ENCODE results near the gene CLASP1. TPM values are rescaled to one million over a fixed set of nuclear protein-coding genes. Genes with fewer than 3 reads are reported as not detected.

CLASP1 gene
- total RNA-seq, 1 donor from 2014 or later, result 110 TPM

DNA sequence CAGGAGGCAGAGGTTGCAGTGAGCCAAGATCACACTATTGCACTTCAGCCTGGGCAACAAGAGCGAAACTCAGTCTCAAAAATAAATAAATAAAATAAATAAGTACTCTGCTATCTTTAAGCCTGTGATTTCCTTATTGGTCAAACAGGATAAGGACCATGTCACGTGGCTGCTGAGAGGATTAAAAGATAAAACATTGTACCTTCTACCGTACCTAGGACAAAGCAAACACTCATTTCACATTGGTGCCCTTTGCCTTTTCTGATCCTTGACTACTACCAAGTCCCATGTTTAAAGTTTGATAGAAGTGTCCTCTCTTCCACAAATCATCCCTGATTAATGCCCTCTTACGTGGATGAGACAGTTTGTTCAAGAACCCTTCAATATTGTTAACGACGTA lies 244.0 kb downstream of the CLASP1 start:
- peaks cover 14% of the 10 kb centered on the region for H3F3A ChIP-seq (ENCODE audit: low read depth)
- H3K27ac Mint-ChIP-seq, result no peak overlapping the region
- H3K36me3 ChIP-seq, result peaks cover 2% of the 10 kb centered on the region
- H3K4me3 Mint-ChIP-seq, result no peak overlapping the region
- no peaks in the 10 kb centered on the region for H3K79me2 ChIP-seq (ENCODE audit: low read depth)
- no peaks in the 10 kb centered on the region for H3K27me3 Mint-ChIP-seq (ENCODE audit: insufficient read depth, low read depth)
- no peak for DNase-seq (ENCODE audit: low spot score)
- H3K9me3 ChIP-seq (ENCODE audit: low read depth), result no peaks in the 10 kb centered on the region
- no peaks in the 10 kb centered on the region for H3K27me3 ChIP-seq
- H3K36me3 Mint-ChIP-seq, result peaks cover 30% of the 10 kb centered on the region
- H3K4me3 ChIP-seq, result no peak overlapping the region
- H3K4me1 ChIP-seq, result no peaks in the 10 kb centered on the region
- H2AFZ ChIP-seq (replicated peaks), result no peak overlapping the region
- H3K4me1 Mint-ChIP-seq, result no peaks in the 10 kb centered on the region
- H3K27ac ChIP-seq, result no peak overlapping the region
- no peaks in the 10 kb centered on the region for H4K20me1 ChIP-seq (ENCODE audit: low read depth)
- H3K9ac ChIP-seq, result no peak overlapping the region
- no peaks in the 10 kb centered on the region for H3K9me3 Mint-ChIP-seq
- no peak overlapping the region for H3K4me2 ChIP-seq
- TF ChIP-seq CTCF (IDR thresholded peaks at IDR 0.05) (no peak), EZH2 (IDR thresholded peaks at IDR 0.05) (no peak), EZH2phosphoT487 (IDR thresholded peaks at IDR 0.05) (no peak)

DNA sequence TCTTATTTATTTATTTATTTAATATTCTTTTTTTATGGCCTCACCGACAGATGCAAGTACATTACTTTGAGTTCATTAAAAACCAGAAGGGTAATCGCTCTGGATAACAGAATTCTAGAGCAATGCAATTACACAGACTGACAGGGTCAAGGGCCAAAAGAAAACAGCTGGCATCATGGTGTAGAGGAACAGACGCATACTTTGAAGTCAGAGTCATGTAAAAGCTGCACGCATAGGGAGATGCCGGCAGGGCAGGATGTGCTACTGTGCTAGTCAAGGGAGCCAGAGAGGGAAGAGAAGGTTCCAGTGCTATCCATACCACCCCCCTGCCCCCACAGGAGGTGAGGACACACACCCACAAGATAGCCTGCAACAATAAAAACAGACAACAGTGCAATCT lies 249.1 kb downstream of the CLASP1 start:
- no peak overlapping the region for H3K27ac Mint-ChIP-seq
- peaks cover 14% of the 10 kb centered on the region for H3F3A ChIP-seq (ENCODE audit: low read depth)
- H3K4me3 ChIP-seq, result no peak overlapping the region
- no peak overlapping the region for H3K4me2 ChIP-seq
- H3K4me1 ChIP-seq, result no peaks in the 10 kb centered on the region
- H3K27me3 ChIP-seq, result no peaks in the 10 kb centered on the region
- no peaks in the 10 kb centered on the region for H3K4me1 Mint-ChIP-seq
- no peak overlapping the region for H3K9ac ChIP-seq
- H3K36me3 Mint-ChIP-seq, result peaks cover 27% of the 10 kb centered on the region
- H3K27ac ChIP-seq, result no peak overlapping the region
- H3K9me3 ChIP-seq (ENCODE audit: low read depth), result no peaks in the 10 kb centered on the region
- no peak overlapping the region for H3K4me3 Mint-ChIP-seq
- peaks cover 6% of the 10 kb centered on the region for H3K36me3 ChIP-seq
- H3K9me3 Mint-ChIP-seq, result no peaks in the 10 kb centered on the region
- no peak for DNase-seq (ENCODE audit: low spot score)
- H3K27me3 Mint-ChIP-seq (ENCODE audit: insufficient read depth, low read depth), result no peaks in the 10 kb centered on the region
- no peaks in the 10 kb centered on the region for H4K20me1 ChIP-seq (ENCODE audit: low read depth)
- H2AFZ ChIP-seq (replicated peaks), result no peak overlapping the region
- H3K79me2 ChIP-seq (ENCODE audit: low read depth), result no peaks in the 10 kb centered on the region
- no peak for TF ChIP-seq CTCF (IDR thresholded peaks at IDR 0.05)
- no peak for TF ChIP-seq EZH2 (IDR thresholded peaks at IDR 0.05)
- no peak for TF ChIP-seq EZH2phosphoT487 (IDR thresholded peaks at IDR 0.05)

DNA sequence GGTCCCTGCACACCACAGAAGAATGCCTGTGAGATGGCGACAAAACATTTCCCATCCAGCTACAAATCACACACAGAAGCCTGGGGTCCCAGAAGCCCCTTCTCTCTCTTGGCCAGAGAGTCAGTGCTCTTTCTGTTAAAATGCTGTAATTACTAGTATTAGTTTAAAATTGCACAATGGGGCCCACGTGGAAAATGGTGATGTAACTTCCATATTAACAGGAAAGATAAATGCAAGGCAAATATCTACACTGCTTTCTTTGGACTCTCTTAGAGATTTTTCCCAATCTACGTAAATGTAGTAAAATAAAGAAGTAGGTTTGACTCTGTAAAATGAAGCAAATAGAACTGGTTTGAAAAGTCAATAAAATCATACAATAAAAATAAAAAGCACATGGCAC lies 250.4 kb downstream of the CLASP1 start:
- H3K27me3 ChIP-seq, result no peaks in the 10 kb centered on the region
- H3K4me3 ChIP-seq, result no peak overlapping the region
- no peaks in the 10 kb centered on the region for H3K27me3 Mint-ChIP-seq (ENCODE audit: insufficient read depth, low read depth)
- no peaks in the 10 kb centered on the region for H3K9me3 ChIP-seq (ENCODE audit: low read depth)
- no peak overlapping the region for H2AFZ ChIP-seq (replicated peaks)
- peaks cover 11% of the 10 kb centered on the region for H3F3A ChIP-seq (ENCODE audit: low read depth)
- peaks cover 6% of the 10 kb centered on the region for H3K36me3 ChIP-seq
- no peak overlapping the region for H3K9ac ChIP-seq
- no peaks in the 10 kb centered on the region for H3K4me1 ChIP-seq
- no peak for DNase-seq (ENCODE audit: low spot score)
- H3K4me1 Mint-ChIP-seq, result no peaks in the 10 kb centered on the region
- H3K4me2 ChIP-seq, result no peak overlapping the region
- H3K79me2 ChIP-seq (ENCODE audit: low read depth), result no peaks in the 10 kb centered on the region
- H3K27ac ChIP-seq, result no peak overlapping the region
- H4K20me1 ChIP-seq (ENCODE audit: low read depth), result no peaks in the 10 kb centered on the region
- H3K9me3 Mint-ChIP-seq, result no peaks in the 10 kb centered on the region
- H3K36me3 Mint-ChIP-seq, result peaks cover 32% of the 10 kb centered on the region
- no peak overlapping the region for H3K27ac Mint-ChIP-seq
- TF ChIP-seq CTCF (IDR thresholded peaks at IDR 0.05) (no peak), EZH2phosphoT487 (IDR thresholded peaks at IDR 0.05) (no peak), EZH2 (IDR thresholded peaks at IDR 0.05) (no peak)
- no peak overlapping the region for H3K4me3 Mint-ChIP-seq
